GM21360 (cell line): Measurements from ENCODE around the gene LPP.

Source experiments
- ATAC-seq: cut with Tn5 transposase; IDR thresholded peaks from one replicate; pipeline ENCODE4 v1.9.1; 2021; ENCODE audit warnings: mild to moderate bottlenecking, moderate library complexity; ENCODE audit not compliant: unreplicated experiment

LPP gene

GRCh38 chr3:188658606-188659005 is 504.6 kb downstream of the LPP start:
- ATAC-seq: no peak

GRCh38 chr3:188659449-188660090 is 505.6 kb downstream of the LPP start:
- ATAC-seq: no peak

DNA sequence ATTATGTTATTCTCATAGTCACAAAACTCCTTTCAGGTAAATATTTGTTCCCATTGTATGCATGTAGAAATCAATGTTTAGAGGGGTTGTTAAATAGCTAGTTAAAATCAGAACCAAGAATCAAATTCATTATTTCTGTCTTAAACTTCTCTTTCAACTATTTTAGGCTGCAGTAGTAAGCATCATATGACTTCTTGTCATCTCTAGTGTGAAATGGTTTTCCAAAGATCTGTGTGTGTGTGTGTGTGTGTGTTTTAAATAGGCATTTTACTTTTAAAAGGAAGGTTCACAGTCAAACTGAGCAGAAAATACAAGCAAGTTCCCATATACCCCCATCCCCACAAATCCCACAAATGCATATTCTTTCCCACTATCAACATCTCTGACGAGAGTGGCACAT is 506.5 kb downstream of the LPP start:
- no peak for ATAC-seq

DNA sequence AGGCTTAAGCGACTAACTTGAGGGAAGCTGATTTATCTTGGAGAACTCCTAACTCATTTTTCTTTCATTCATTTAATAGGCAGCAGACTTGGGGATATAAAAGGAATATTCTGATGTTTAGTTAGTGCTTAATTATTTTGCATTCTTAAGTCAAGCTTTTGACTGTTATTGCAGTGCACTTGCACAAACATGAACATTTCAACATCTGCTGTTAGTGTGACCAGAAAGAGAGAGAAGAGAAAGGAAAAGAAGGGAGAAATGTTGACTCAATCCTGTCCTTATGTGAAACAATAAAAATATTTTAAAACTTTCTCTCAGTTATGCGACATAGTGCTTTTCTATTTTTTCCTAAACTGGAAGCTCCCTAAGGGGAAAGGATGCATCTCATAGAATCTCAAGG is 507.8 kb downstream of the LPP start:
- ATAC-seq: no peak

DNA sequence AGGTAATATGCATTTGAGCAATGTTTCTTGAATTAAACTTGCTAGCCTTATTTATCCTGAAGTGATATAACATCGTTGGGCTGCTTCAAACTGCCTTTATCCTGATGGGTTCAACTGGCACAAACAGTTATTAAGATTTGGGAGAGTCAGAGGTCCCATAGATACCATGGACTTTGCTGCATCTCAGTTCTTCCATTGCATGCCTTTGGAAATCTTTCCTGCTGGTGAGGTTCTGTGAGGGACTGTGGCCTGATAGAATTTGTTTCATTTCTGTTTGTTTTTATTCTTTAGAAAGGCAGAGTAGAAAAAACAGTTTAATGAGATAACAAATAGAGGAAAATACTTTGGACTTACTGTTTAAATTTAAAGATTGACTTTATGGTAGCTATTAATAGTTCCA is 508.3 kb downstream of the LPP start:
- no peak for ATAC-seq

DNA sequence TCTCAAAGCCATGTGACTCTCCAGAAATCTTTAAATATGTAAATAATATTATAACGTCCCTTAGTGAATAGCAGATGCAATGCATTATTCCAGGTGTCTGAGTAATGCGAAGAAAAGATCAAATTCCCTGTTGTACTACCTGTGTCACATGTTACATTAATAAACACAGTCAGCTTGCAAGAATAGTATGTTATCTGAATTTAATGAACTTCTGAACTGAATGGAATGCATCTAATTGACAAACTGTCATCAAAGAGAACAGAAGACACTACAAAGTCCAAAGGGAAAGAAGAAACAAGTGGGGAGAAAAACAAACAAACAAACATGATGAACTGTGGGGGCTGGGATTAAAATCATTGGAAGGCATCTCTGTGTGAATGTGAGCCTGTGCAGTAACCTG is 508.8 kb downstream of the LPP start:
- ATAC-seq: no peak

DNA sequence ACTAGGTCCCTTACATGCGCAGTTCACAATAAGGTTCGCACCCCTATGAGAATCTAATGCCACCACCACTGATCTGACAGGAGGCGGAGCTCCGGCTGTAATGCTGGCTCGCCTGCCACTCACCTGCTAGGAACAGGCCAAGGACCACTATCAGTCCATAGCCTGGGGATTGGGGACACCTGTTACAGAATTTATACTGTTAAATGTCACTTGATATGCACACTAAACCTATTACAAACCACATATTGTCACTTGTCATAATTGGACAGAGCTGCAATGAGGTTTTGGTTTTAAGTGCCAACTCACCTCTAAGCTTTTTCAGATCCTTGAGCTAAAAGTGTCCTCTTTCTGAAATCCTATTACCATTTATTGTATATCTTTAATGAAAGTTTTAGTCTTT is 509.9 kb downstream of the LPP start:
- no peak for ATAC-seq

GRCh38 chr3:188664795-188665194 is 510.8 kb downstream of the LPP start:
- no peak for ATAC-seq

DNA sequence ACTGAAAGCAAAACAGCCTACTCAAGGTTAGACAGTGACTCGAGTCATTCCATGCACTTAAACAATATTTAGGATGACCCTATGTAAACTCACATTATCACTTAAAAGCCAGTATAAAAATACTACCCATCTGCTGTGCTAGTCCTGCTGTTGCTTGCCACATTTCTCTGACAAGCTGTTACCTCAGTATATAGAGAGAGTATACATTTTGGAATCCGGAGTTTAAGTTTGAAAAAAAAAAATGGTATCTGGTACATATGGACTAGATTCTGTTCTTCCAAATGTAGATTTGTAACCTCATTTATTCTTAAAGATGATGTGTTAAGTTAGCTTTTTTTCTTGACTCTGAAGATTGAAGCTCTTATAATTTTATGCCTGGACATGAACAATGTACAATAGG is 514.0 kb downstream of the LPP start:
- no peak for ATAC-seq

- ATAC-seq: no peak
Measured at GRCh38 chr3:188670446-188670845, 516.5 kb downstream of the LPP start.

GRCh38 chr3:188671971-188672370 is 518.0 kb downstream of the LPP start:
- ATAC-seq: no peak

- no peak for ATAC-seq
Measured at GRCh38 chr3:188672840-188673239, 518.9 kb downstream of the LPP start.

DNA sequence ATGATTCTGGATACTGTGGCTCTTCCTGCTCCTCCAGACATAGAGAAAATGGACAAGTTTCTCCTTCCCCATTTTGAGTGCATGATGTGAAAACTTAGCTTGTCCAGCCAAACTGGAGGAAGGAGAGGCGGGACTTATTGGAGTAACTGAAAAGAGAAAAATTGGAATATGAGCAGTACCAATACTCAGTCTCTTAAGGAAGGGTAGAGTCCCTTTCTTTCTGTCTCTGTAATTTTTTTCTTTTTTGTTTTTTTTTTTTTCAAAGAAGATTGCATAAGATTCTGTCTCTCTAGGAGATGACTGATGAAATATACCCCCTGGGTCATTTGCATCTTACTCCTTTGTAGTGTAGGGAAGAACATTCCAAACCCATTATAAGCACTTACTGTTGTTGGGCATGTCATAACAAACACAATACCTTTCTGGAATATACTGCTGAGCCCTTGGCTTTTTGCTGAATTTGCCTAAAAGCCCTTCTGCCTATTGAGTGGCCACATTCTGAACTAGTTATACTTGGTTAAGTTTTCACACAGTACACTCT is 519.8 kb downstream of the LPP start:
- ATAC-seq: no peak

- ATAC-seq: no peak
Measured at GRCh38 chr3:188674595-188674994, 520.6 kb downstream of the LPP start.

- ATAC-seq: no peak
Measured at GRCh38 chr3:188677344-188677743, 523.4 kb downstream of the LPP start.

DNA sequence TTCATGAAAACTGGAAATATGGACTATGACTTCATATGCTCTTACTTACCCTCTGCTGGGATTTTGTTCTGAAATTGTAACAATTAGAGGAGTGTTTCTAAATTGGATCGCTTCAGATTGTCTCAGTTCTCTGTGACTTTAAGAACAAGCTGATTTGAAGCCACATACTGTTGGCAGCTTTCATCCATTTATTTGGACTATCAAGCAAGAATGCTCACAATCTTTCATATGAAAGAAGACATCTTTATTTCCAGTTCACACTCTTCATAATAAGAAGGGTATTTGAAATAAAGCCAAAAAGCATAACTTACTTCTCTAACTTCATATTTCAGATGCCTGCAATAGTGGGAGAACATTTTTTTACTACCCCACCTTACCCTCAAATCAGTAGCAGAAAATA is 526.2 kb downstream of the LPP start:
- no peak for ATAC-seq

- ATAC-seq: no peak
Measured at GRCh38 chr3:188680605-188681004, 526.6 kb downstream of the LPP start.

- no peak for ATAC-seq
Measured at GRCh38 chr3:188682316-188682715, 528.4 kb downstream of the LPP start.

- ATAC-seq: peak; percentile 46
Measured at GRCh38 chr3:188683032-188683521, 529.1 kb downstream of the LPP start.

GRCh38 chr3:188684276-188684675 is 530.3 kb downstream of the LPP start:
- no peak for ATAC-seq

DNA sequence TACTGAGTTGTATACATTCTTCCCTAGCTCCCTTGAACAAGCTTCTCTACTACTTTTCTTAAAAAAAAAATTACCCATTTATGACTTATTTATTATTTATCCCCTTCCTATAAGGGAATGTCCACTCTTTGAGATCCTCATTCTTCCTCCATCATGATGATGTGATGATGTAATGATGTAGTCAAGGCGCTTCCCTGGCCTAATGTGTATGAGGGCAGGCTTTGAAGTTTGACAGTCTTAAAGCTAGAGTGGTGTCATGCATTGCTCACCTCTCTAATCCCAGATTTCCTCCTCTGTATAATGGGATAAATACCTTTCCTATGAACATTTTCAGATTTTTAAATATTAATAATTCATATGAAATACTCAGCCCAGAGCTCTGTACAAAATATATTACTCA is 531.8 kb downstream of the LPP start:
- ATAC-seq: no peak

GRCh38 chr3:188686324-188686723 is 532.4 kb downstream of the LPP start:
- ATAC-seq: no peak

DNA sequence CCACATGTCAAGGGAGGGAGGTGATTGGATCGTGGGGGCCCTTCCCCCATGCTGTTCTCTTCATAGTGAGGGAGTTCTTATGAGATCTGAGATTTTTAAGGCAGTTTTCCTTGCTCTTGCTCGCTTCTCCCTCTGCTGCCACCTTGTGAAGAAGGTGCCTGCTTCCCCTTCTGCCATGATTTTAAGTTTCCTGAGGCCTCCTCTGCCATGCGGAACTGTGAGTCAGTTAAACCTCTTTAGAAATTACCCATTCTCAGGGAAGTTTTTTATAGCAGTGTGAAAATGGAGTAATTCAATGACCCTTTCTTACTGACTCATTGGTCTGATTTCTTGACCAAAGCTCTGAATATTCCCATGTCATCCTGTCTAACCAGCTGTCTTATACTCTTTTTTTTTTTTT is 533.4 kb downstream of the LPP start:
- no peak for ATAC-seq
